OCI-LY7 (cell line): ENCODE measurements around the gene ENOX1. TPM values are rescaled to one million over a fixed set of nuclear protein-coding genes. Genes with fewer than 3 reads are reported as not detected.

Experiments used
- BruUV-seq: library from RNA; stranded (reverse); fragments of 400-500 nt; replicated peaks from 2 replicates; lab custom pipeline; 2021; lab: Mats Ljungman, UMichigan
- CTCF ChIA-PET: fragments of 300-600 bp; sonication (Branson Sonifier 250); formaldehyde crosslinking; loops from one replicate; lab custom pipeline; 2022; ENCODE audit warnings: antibody characterized with exemption; ENCODE audit not compliant: unreplicated experiment; lab: Charles Lee
- POLR2A ChIA-PET: fragments of 300-600 bp; sonication (Branson Sonifier 250); formaldehyde crosslinking; loops from one replicate; lab custom pipeline; 2022; ENCODE audit warnings: antibody characterized with exemption; lab: Charles Lee
- DNase-seq: peaks from one replicate; pipeline ENCODE4 v3.0.0-alpha.2; 2015; ENCODE audit warnings: low spot score
- H2AFZ ChIP-seq: fragments of 200-600 bp; sonication (generic), shearing (Covaris generic); 2 replicates; pipeline ENCODE4 v1.6.1; 2014; ENCODE audit warnings: mild to moderate bottlenecking, antibody characterized with exemption, low read length, moderate library complexity
- H3K27ac ChIP-seq: fragments of 200-600 bp; sonication (generic); 2 replicates; pipeline ENCODE4 v1.5.1; 2014; ENCODE audit warnings: mixed run types, low read depth, mild to moderate bottlenecking, moderate library complexity, low read length, inconsistent platforms; ENCODE audit not compliant: poor library complexity, severe bottlenecking
- H3K36me3 ChIP-seq: fragments of 200-600 bp; sonication (generic); 2 replicates; pipeline ENCODE4 v1.6.1; 2014; ENCODE audit warnings: mild to moderate bottlenecking, antibody characterized with exemption, low read length, moderate library complexity, mixed read lengths; ENCODE audit not compliant: insufficient read depth
- H3K4me1 ChIP-seq: fragments of 200-600 bp; sonication (generic); 2 replicates; pipeline ENCODE4 v1.5.1; 2014; ENCODE audit warnings: mild to moderate bottlenecking, low read length; ENCODE audit not compliant: insufficient read depth, poor library complexity, severe bottlenecking
- H3K4me2 ChIP-seq: fragments of 200-600 bp; sonication (generic); 2 replicates; pipeline ENCODE4 v1.6.1; 2014; ENCODE audit warnings: mild to moderate bottlenecking, low read length
- H3K4me3 ChIP-seq: fragments of 200-600 bp; sonication (generic); 2 replicates; pipeline ENCODE4 v1.5.1; 2014; ENCODE audit warnings: mild to moderate bottlenecking, low read depth, low read length; ENCODE audit not compliant: poor library complexity, severe bottlenecking
- H3K79me2 ChIP-seq: fragments of 200-600 bp; sonication (generic); 2 replicates; pipeline ENCODE4 v1.6.1; 2016; ENCODE audit warnings: low read depth, mild to moderate bottlenecking, low read length, moderate library complexity, mixed read lengths; ENCODE audit not compliant: insufficient read depth
- H3K9me2 ChIP-seq: fragments of 200-600 bp; sonication (generic); 2 replicates; pipeline ENCODE4 v1.6.1; 2016; ENCODE audit warnings: mild to moderate bottlenecking, low read length, mixed read lengths; ENCODE audit not compliant: insufficient read depth
- H3K9me3 ChIP-seq: fragments of 200-600 bp; sonication (generic); 2 replicates; pipeline ENCODE4 v1.6.1; 2014; ENCODE audit warnings: mild to moderate bottlenecking, mixed run types, low read length, mixed read lengths
- H4K20me1 ChIP-seq: fragments of 200-600 bp; sonication (generic); 2 replicates; pipeline ENCODE4 v1.6.1; 2014; ENCODE audit warnings: mild to moderate bottlenecking, antibody characterized with exemption, low read length, moderate library complexity, mixed read lengths; ENCODE audit not compliant: insufficient read depth
- EZH2phosphoT487 ChIP-seq: fragments of 200-600 bp; sonication (generic); IDR thresholded peaks from 2 replicates; pipeline ENCODE4 v1.6.1; 2018; ENCODE audit warnings: low read depth, borderline replicate concordance, mild to moderate bottlenecking, mixed run types, antibody characterized with exemption, low read length, moderate library complexity, mixed read lengths
- intact Hi-C: fragments of 100-400 bp; cut with micrococcal nuclease; formaldehyde crosslinking; loops from one replicate; pipeline ENCODE4 v1.10.0; 2022; ENCODE audit not compliant: unreplicated experiment
- total RNA-seq, 2 experiments: library from RNA; depleted of rRNA in 1 of 2; stranded (reverse); fragments of >200 nt in 1 of 2; shearing (Covaris generic) in 1 of 2; gene quantifications; 2 replicates each; pipeline ENCODE4 v1.2.3, GENCODE V29; 2014 to 2022
- TF ChIP-seq, protein P1 (sequence below): fragments of 200-600 bp; sonication (generic); conservative IDR thresholded peaks from 2 replicates; pipeline ENCODE4 v1.5.1; 2014; ENCODE audit warnings: mild to moderate bottlenecking, antibody characterized with exemption, low read length, moderate library complexity, mixed read lengths

Gene ENOX1
- total RNA-seq, 2 experiments from 2014 or later = 0.03 TPM; not detected in 1

GRCh38 chr13:43528992-43529391 is 257.8 kb downstream of the ENOX1 start:
- POLR2A ChIA-PET = no interaction called here
- Histone ChIP-seq H4K20me1 (no peaks in the 10 kb centered on the region), H3K9me2 (no peaks in the 10 kb centered on the region), H3K4me1 (no peaks in the 10 kb centered on the region), H2AFZ (no peak overlapping the region), H3K4me3 (no peak overlapping the region), H3K36me3 (no peaks in the 10 kb centered on the region), H3K79me2 (no peaks in the 10 kb centered on the region), H3K27ac (no peak overlapping the region), H3K9me3 (no peaks in the 10 kb centered on the region), H3K4me2 (no peak overlapping the region)
- CTCF ChIA-PET = no interaction called here
- intact Hi-C loops = no loop called here
- no TSS peak for BruUV-seq
- no peak for DNase-seq
- TF ChIP-seq EZH2phosphoT487 = no peak
- TF ChIP-seq, protein P1, sequence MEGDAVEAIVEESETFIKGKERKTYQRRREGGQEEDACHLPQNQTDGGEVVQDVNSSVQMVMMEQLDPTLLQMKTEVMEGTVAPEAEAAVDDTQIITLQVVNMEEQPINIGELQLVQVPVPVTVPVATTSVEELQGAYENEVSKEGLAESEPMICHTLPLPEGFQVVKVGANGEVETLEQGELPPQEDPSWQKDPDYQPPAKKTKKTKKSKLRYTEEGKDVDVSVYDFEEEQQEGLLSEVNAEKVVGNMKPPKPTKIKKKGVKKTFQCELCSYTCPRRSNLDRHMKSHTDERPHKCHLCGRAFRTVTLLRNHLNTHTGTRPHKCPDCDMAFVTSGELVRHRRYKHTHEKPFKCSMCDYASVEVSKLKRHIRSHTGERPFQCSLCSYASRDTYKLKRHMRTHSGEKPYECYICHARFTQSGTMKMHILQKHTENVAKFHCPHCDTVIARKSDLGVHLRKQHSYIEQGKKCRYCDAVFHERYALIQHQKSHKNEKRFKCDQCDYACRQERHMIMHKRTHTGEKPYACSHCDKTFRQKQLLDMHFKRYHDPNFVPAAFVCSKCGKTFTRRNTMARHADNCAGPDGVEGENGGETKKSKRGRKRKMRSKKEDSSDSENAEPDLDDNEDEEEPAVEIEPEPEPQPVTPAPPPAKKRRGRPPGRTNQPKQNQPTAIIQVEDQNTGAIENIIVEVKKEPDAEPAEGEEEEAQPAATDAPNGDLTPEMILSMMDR = no peak

GRCh38 chr13:43522788-43523187 is 264.0 kb downstream of the ENOX1 start:
- H3K4me2 ChIP-seq = no peak overlapping the region
- H4K20me1 ChIP-seq = no peaks in the 10 kb centered on the region
- H3K4me3 ChIP-seq = no peak overlapping the region
- H3K79me2 ChIP-seq = no peaks in the 10 kb centered on the region
- H3K9me3 ChIP-seq = no peaks in the 10 kb centered on the region
- no peak for TF ChIP-seq EZH2phosphoT487
- H3K4me1 ChIP-seq = no peaks in the 10 kb centered on the region
- H3K36me3 ChIP-seq = no peaks in the 10 kb centered on the region
- ChIA-PET CTCF (no interaction called here), POLR2A (no interaction called here)
- no peak overlapping the region for H2AFZ ChIP-seq
- intact Hi-C loops = no loop called here
- BruUV-seq = no TSS peak
- no peak overlapping the region for H3K27ac ChIP-seq
- no peak for DNase-seq
- no peaks in the 10 kb centered on the region for H3K9me2 ChIP-seq

- Histone ChIP-seq H3K27ac (no peak overlapping the region), H3K4me2 (no peak overlapping the region), H3K79me2 (no peaks in the 10 kb centered on the region), H3K4me1 (no peaks in the 10 kb centered on the region), H3K9me2 (no peaks in the 10 kb centered on the region), H2AFZ (no peak overlapping the region), H3K9me3 (no peaks in the 10 kb centered on the region), H3K36me3 (no peaks in the 10 kb centered on the region), H3K4me3 (no peak overlapping the region), H4K20me1 (no peaks in the 10 kb centered on the region)
- ChIA-PET CTCF (no interaction called here), POLR2A (interaction anchor here (0.5 kb wide), 1 partner anchor 814 kb away, joined by 3 read pairs; no protein-coding TSS in a partner anchor)
- intact Hi-C loops = no loop called here
- TF ChIP-seq EZH2phosphoT487 = no peak
- TF ChIP-seq, protein P1 = no peak
- no peak for DNase-seq
- no TSS peak for BruUV-seq
Measured at GRCh38 chr13:43520351-43520750, 266.4 kb downstream of the ENOX1 start.
